Measurements from ENCODE around the gene PPP3CA.
"Not testable (repeated sequence)": the region's sequence is repeated elsewhere in the genome, so short reads cannot be mapped to it uniquely, and the experiment has no call there.

The PPP3CA gene

DNA sequence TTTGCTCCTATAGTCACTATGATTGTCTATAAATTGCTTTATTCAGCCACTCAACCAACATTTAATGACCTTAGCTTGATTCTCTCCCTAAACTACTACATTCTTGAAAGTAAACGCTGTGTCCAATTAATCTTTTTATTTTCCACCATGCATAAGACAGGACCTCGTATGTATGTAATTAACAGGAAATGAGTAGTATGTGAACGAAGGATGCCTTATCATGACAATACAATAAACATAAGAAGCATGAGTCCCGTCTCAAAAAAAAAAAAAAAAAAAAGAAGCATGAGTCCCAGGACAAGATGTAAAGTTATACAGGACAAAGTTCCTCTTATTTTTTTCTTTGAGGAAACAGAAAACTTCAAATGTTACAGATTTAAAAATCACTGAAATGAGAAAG, 92.5 kb downstream of the PPP3CA start:
- DNase-seq (ENCODE audit: low read depth) = no peak

GRCh38 chr4:101253121-101253520, 94.2 kb downstream of the PPP3CA start:
- no peak for DNase-seq (ENCODE audit: low read depth)

- no peak for DNase-seq (ENCODE audit: low read depth)
Measured at GRCh38 chr4:101252721-101253120, 94.6 kb downstream of the PPP3CA start.

DNA sequence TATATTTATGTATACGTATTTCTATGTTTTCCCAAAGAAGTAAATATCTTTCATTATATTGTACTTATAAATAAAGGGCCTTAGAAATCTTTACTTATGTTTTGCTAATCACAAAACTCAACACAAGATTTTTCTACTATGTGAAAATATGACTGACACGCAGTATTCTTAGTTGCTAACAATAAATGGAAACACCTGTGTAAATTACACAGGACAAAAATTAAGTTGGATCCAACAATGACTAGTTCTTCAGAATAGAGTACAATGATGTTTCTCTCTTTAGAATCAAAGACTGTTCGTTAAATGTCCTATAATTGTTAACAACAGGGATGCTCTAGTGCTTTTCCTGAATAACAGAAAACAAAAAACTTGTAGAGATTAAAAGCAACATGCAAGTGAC, 96.1 kb downstream of the PPP3CA start:
- no peak for DNase-seq (ENCODE audit: low read depth)

DNA sequence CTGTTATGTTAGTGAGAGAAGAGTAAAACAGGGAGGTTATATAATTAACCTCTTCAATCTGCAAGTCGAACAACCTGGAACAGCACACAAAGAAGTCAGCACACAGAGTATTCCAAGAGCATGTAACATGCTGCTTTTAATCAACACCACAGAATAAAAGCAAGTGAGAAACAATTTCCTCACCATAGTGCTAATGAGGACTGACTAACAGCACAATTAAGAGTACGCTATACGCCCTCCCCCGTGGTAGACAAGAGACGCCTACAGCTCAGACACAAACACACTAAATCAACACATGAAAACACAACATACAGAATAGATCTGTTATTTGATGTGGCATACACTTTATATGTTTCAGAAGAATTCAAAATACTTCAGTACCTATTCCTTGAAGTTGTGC, 103.0 kb downstream of the PPP3CA start:
- DNase-seq (ENCODE audit: low read depth) = no peak

GRCh38 chr4:101242441-101242840, 104.9 kb downstream of the PPP3CA start:
- DNase-seq (ENCODE audit: low read depth) = no peak

GRCh38 chr4:101240099-101240498, 107.2 kb downstream of the PPP3CA start:
- no peak for DNase-seq (ENCODE audit: low read depth)

- DNase-seq (ENCODE audit: low read depth) = no peak
Measured at GRCh38 chr4:101239665-101240064, 107.7 kb downstream of the PPP3CA start.

DNA sequence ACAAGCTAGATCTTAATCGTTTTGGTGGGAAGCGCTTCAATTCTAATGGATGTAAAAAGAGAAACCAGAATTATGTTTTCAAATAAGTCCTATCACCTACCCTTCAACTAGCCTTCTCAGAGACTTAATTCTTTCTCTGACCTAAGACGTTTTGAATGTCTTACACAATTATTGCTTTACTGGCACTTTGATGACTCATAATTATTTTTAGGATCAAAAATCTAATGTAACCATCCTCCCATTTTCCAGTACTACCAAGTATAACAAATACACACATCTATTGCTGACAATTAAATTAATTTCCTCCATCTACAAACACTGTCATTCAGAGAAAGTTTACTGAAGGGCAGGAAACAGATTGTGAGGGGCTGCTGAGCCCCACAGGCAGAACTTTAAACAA, 108.6 kb downstream of the PPP3CA start:
- no peak for DNase-seq (ENCODE audit: low read depth)

DNA sequence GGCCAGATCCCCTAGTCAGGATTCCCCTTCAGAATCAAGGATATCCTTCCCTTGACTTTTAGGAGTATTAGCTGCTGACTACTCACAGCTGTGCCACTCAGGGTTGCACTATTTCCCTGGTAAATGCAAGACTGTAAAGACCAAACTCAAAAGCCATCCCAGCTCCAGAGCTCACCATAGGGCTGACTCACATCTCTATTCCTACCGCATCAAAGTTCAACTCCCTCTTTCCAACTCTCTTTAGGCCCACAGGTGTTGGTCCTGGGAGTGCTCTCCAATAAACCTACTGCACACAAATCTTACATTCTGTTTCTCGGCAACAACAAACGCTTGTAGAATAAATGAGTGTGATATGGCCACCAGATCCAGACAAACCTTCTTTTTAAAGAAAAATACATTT, 109.6 kb downstream of the PPP3CA start:
- DNase-seq (ENCODE audit: low read depth) = no peak

- no peak for DNase-seq (ENCODE audit: low read depth)
Measured at GRCh38 chr4:101236097-101236496, 111.2 kb downstream of the PPP3CA start.

GRCh38 chr4:101234141-101234540, 113.2 kb downstream of the PPP3CA start:
- DNase-seq (ENCODE audit: low read depth) = not testable (repeated sequence)

DNA sequence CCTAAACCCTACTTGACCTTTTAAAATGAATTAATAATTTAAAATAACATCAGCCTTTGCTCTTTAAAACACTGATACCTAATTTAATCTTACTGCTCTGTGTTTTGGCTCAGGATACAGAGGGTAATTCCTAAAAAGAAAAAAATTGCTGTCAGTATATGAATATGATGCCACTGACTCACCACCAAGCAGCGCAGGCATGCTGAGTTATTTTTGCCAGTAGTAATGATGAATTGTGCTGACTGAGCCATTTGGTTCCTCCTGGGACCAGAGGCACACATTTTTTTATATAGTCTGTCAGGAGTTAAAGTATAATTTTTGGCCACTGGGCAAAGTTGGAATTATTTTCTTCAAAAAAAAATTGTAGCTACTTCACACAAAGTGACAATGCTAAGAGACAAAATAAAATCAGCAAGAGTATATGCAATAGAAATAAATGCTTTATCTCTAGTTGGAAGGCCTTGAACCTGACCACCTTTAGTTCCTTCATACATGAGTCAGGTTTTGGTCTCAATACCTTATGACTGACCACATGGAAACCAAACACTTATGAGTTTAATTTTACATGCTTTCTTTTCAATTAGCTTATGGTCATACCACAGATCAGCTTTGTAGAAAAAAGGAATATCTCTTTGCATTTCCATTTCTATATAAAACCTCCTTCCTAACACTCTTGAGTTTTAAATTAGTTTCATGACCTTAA, 115.1 kb downstream of the PPP3CA start:
- DNase-seq (ENCODE audit: low read depth) = peak; percentile 77

DNA sequence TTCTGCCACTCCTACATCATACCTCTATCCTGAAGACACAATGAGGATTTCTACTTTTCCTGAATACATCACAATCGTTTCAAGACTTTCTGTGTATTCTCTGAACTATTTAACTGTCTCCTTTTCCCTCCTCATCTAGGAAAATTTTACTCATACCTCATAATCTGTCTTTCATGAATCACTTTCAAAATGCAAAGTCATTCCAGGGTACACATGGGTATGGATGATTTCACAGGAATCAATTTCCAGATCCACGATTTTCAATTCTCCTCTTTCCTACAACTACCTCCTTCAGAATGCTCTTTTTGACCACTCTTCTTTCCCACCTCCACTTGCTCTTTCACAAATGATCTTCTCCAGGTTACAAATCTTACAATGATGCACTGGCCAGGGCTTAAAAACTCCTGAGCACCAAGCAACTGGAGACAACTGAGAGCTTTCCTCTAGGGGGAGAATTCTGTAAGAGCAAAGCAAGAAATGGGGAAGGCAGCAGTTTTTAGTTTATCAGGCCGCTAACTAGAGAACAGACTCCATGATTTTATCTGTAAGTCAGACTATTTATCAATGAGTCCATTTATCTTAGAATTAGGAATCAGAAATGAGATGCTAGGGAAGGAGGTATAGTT, 116.4 kb downstream of the PPP3CA start:
- no peak for DNase-seq (ENCODE audit: low read depth)

- no peak for DNase-seq (ENCODE audit: low read depth)
Measured at GRCh38 chr4:101229116-101229515, 118.2 kb downstream of the PPP3CA start.

GRCh38 chr4:101227715-101228114, 119.6 kb downstream of the PPP3CA start:
- DNase-seq (ENCODE audit: low read depth) = no peak

DNA sequence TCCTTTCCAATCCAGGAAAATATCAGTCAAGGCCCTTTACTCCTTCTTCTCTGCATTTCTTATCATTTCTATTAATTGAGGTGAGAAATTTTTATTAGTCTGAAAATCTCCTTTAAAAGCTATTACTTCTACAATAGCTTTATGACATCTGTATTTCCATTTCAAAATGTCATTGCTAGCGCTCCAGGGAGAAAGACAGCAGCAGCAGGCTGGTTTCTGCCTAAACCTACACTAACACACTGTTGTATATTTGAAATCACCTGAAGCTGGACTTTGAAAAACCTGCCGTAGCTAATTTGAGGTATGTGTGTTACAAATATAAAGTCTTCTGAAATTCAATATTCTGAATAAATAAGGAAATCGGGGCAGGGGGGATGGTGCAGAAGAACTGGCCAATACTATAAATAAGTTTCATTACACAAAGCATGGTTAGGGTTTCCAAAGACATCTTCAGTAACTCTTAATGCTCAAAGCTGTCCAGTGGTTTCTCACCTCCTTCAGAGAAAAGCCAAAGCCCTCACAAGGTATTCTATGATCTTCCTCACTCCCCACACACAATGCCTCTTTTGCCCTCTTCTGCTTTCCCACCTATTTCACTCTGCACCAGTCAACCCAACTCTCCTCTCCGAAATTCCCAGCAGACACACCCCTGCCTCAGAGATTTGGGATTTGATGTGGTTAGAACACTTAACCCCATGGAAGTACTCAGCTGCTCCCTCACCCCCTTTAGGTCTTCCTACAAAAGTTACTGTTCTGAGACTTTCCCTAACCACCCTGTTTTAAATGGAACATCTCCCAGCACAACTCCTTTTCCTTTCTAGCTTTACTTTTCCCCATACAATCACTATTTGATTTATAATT, 122.7 kb downstream of the PPP3CA start:
- DNase-seq (ENCODE audit: low read depth) = no peak

DNA sequence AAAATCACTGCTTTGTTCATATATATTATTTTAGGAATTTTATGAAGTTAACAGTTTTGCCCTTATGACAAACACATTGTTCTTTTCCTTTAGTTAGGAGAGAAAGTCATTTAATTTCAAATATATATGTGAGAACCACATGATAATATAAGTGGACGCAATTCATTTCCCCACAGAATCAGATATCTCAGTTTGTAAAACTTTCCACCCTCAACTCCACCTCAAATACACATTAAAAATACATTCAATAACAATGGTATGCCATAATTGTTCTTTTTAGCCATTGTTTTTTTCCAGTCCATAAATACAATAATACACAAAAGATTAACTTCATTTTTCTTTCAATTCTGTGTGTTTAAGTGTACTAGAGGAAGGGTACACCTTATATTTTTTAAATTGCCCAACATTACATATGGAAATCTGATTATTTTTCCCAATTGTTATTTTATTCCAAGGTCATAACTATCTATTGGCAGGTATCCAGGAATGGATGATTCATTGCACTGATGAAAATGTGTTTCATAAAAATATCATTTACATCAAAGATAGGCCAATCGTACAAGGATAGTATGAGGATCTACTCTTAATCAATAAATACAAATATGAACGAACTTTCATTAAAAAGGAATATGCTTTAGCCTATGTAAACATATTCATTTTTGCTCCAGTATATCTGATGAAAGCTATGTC, 125.0 kb downstream of the PPP3CA start:
- DNase-seq (ENCODE audit: low read depth) = no peak

DNA sequence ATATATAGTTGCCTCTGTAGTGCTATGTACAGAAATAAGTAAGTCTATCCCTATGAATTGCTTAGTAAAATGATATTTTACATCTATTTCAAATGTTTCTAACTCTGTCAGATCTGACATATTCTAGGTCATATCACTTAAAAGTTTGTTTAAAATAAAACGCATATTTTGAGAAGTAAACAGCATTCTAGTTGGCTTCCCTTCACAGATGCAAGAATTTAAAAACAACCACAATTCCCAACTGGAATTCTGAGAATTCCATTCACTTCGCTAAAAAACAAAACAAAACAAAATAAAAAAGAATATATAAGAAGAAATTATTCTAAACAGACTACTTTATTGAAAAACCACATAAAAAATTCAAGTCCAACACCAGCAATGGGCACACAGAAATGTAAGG, 126.0 kb downstream of the PPP3CA start:
- no peak for DNase-seq (ENCODE audit: low read depth)

DNA sequence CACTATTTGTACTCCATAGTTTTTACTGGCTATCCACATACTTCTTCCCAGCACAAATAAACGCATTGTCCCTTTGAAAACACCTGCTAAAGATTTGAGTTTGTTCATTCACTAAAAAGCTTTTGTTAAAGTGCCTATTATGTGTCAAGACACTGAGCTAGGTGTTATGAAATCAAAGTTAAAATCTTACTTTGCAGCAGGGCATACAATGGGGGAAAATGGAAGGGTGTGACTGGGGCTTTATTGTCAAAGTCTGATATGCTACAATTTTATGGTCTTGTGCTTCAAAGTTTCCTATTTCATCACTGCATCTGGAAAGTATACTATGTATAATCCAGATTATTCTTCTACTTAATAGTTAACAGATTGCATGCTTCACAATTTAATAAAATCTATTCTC, 128.4 kb downstream of the PPP3CA start:
- DNase-seq (ENCODE audit: low read depth) = no peak

DNA sequence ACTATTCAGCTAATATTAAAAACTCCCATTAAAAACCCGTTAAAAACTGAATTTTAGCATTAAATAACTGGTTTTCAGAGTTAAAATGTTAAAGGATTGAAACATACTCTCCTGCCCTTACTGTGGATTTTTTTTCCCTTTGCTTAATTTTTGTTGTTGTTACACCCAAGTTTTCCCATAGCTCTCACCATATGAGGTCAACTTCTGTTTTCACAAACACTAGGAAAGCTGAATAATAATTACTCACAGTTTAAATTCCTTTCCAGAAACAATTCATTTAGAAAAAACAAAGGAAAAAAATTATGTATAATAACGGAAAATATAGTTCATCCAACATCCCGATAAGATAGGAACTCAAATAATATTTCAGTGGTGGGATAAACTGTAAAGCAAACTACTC, 129.0 kb downstream of the PPP3CA start:
- DNase-seq (ENCODE audit: low read depth) = no peak

DNA sequence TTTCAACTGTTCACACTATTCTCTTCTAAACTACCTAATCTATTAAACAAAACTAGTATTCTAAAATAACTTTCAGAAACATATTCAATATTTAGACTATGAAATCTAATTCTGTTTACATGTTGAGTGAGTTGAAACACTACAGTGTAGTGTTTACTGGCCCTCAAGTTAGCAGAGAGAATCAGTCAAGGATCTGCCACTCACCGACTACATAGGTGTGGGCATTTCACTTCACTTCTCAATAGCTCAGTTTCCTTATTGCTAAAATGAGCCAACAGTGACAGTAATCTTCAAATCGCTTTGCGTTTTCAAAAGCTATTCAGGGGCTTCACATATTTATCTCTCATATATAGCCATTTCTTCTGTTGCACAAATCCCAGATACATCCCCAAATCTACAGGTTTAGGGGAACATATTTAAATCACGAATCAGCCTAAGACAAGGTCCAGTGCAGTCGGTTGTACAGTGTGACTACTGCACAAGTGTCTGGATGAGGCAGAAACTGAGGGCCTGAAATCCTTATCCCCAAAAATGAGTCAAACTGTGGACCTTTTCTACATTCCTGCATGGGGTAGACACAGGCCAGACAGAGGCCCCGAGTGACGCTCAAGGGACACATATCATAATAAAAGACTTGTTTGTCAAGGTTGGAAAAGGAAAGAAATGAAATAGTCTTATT, 129.8 kb downstream of the PPP3CA start:
- DNase-seq (ENCODE audit: low read depth) = no peak

All from HS-5 (cell line).